Erythroblast (primary cell): ENCODE results near the gene DYNLT4.
"Not testable (repeated sequence)": the region's sequence is repeated elsewhere in the genome, so short reads cannot be mapped to it uniquely, and the experiment has no call there.

ENCODE experiments used
- DNase-seq, 2 experiments: peaks; one replicate each; lab custom pipeline; 2025; lab: John Stamatoyannopoulos, UW
- GATA1 ChIP-seq: IDR thresholded peaks from 2 replicates; pipeline ENCODE4 v1.6.1; 2011; ENCODE audit warnings: low read depth, mild to moderate bottlenecking, control low read depth, low read length, moderate library complexity
- POLR2A ChIP-seq: IDR thresholded peaks from 2 replicates; pipeline ENCODE4 v1.6.1; 2011; ENCODE audit warnings: mild to moderate bottlenecking, low read length

DYNLT4 gene

DNA sequence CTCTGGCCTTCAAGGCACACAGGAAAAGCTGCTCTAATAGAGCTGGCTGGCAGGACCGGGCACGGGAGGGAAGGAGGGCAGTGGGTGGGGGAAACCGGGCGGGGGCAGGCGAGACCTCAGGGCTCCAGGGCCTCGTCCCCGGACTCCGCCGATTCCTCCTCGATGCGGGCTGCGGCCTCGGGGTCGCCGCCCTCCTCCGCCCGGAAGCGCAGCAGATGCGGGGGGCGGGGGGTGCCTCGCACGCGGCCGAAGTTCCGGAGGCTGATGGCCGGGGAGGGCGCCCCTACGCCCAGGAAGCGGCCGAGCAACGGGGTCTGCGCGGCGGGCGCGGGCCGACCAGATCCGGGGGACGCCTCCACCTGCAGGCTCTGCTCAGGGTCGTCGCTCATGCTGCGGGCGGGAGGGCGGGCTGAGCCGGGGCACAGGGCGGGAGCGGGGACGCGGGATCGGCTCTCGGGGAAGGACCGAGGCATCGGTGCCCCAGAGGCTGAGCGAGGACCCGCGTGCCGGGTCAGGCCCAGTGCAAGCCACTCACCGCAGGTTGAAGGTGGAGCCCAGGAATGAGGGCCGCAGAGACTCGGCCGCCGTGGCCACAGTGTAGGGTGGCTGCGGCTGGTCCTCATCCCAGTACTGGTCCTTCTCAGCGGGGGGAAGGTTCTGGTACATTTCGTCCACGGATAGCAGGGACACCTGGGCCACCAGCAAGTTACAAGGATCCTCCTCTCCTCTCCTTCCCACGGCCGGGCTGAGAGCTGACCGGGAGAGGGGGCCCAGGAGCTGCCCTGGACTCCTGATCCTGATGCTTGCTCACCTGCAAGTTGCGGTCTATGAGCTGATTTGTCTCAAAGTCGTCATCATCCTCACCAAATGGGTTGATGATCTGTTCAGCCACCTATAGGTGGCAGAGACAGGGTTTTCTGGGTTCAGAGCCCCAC, 22.8 kb downstream of the DYNLT4 start:
- DNase-seq, result no peak
- no peak for TF ChIP-seq POLR2A
- no peak for TF ChIP-seq GATA1

- no peak for DNase-seq
- no peak for TF ChIP-seq GATA1
- no peak for TF ChIP-seq POLR2A
Measured at GRCh38 chr1:44783697-44784093, 23.5 kb downstream of the DYNLT4 start.

DNA sequence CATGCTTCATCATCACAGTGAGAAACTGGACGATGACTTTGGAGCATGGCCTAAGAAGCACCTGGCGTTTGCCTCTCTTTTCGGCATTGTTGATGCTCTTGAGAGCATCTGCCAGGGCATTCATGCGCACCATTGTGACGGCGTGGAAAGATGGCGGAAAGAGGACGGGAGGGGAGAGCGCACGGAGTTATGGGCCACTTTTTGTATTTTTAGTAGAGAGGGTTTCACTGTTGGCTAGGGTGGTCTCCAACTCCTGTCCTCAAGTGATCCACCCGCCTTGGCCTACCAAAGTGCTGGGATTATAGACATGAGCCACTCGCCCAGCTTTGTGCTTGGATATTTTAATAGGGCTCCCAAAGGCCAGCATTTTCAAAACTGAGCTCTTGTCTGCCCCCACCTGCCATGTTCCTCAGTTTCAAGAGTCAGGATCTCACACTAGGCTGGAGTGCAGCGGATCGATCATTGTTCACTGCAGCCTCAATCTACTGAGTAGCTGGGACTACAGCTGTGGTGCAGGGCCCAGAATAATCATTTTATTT, 26.5 kb downstream of the DYNLT4 start:
- DNase-seq, result no peak
- TF ChIP-seq POLR2A (no peak), GATA1 (no peak)

DNA sequence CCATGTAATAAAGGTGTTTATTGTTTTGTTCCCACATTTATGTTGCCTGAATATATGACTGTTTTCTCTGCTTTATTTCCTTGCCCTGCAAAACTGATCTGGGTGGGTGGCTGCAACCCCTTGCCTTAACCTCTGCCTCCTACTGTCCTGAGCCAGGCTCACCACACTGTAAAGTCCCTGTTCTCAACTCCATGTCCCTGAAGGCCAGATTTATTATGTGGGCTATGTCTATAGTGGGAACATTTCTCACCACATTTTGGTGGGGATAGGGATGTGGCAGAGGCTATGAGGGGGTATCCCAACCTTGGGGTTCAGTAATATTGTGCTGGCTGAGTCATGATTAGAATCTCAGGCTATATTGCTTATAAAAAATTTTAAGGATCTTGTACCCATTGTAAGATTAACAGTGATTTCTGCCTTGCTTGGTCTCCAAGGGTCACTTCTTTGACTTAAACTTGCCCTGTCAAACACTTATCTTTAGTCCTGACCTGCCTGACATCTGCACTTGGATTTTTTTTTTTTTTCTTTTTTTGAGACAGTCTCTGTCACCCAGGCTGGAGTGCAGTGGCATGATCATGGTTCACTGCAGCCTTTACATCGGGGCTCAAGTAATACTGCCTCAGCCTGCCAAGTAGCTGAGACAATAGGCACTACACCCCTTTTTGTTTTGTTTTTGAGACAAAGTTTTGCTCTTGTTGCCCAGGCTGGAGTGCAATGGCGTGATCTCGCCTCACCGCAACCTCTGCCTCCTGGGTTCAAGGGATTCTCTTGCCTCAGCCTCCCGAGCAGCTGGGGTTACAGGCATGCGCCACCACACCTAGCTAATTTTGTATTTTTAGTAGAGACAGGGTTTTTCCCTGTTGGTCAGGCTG, 28.2 kb downstream of the DYNLT4 start:
- no peak for TF ChIP-seq GATA1
- TF ChIP-seq POLR2A, result no peak
- no peak for DNase-seq

DNA sequence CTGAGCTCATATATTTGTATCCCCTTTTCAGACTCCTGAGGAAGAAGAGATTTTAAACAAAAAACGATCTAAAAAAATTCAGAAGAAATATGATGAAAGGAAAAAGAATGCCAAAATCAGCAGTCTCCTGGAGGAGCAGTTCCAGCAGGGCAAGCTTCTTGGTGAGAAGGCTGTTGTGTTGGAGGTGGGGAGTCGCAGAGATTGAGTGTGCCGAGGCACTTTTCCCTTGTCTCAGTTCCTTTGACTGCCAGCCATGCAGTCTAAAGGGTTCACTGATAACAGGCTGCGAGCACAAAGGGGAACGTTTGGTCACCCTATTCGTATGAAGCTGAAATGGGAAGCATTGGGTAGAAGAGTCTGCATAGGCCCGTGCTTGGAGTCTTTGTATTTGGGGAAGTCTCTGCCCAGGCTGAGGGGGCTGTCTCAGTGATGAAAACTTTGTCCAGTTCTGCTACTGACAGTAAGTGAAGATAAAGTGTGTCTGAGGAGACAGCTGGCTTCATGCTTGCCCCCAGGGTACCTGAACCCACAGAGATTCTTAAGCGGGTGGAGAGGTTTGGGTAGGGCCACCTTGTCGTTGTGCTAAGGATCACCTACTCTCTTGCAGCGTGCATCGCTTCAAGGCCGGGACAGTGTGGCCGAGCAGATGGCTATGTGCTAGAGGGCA, 29.0 kb downstream of the DYNLT4 start:
- no peak for DNase-seq

DNA sequence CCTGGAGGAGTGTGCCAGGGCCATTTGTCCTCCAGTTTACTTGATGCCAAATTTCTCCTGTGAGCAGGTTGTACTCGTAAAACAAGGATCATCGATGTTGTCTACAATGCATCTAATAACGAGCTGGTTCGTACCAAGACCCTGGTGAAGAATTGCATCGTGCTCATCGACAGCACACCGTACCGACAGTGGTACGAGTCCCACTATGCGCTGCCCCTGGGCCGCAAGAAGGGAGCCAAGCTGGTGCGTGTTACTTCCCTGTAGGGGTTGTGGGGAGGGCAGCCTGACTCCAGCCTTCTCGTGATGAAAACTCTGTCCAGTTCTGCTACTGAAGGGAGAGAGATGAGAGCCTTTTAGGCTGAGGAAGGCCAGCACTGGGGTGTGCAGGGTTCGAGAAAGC, 29.6 kb downstream of the DYNLT4 start:
- TF ChIP-seq POLR2A (no peak), GATA1 (no peak)
- no peak for DNase-seq

More for the DNA sequence above, 29.0 kb downstream of the DYNLT4 start:
- no peak for TF ChIP-seq GATA1
- no peak for TF ChIP-seq POLR2A

DNA sequence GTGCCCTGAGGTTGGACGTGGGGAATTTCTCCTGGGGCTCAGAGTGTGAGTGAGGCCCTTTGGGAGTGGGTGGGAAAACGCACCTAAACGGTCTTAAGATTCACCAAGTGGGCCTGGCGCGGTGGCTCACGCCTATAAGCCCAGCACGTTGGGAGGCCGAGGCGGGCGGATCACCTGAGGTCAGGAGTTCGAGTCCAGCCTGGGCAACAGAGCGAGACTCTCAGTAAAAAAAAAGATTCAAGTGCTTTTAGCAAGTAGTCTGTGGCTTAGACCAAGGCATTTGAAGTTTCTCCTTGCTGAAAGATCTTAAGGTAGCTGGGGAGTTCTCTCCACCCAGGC, 30.5 kb downstream of the DYNLT4 start:
- TF ChIP-seq POLR2A (no peak), GATA1 (no peak)

GRCh38 chr1:44775930-44776729, 31.0 kb downstream of the DYNLT4 start:
- peak; percentile 53 to 69 for DNase-seq

More for the DNA sequence above, 30.5 kb downstream of the DYNLT4 start:
- peak in 1 of 2 experiments; percentile 44 for DNase-seq

GRCh38 chr1:44775078-44775929, 31.8 kb downstream of the DYNLT4 start, which contains the start of gene RPS8:
RPS8 (plus strand) TSS chr1:44775540; CDS start chr1:44775597, 57 bp downstream.
- TF ChIP-seq GATA1, result no peak
- TF ChIP-seq POLR2A, result peak; percentile 99
- DNase-seq, result peak; percentile 96 to 97

More at GRCh38 chr1:44775930-44776729, 31.0 kb downstream of the DYNLT4 start:
- TF ChIP-seq POLR2A (no peak), GATA1 (no peak)

- not testable (repeated sequence) for DNase-seq
Measured at GRCh38 chr1:44766421-44766820, 40.7 kb downstream of the DYNLT4 start.

GRCh38 chr1:44760876-44761275, 46.3 kb downstream of the DYNLT4 start:
- TF ChIP-seq POLR2A, result no peak
- TF ChIP-seq GATA1, result no peak
- no peak for DNase-seq
